Endothelial cell (in vitro differentiated cells): ENCODE results near the gene TMEM61. TPM values are rescaled to one million over a fixed set of nuclear protein-coding genes. Genes with fewer than 3 reads are reported as not detected.

ENCODE experiments used
- DNase-seq: peaks from one replicate; pipeline ENCODE4 v3.0.0; 2021; ENCODE audit warnings: low spot score
- H3K27ac Mint-ChIP-seq: one replicate; pipeline ENCODE4 v1.8.0; 2021; ENCODE audit warnings: mixed read lengths, inconsistent platforms; ENCODE audit not compliant: unreplicated experiment
- H3K27me3 Mint-ChIP-seq: one replicate; pipeline ENCODE4 v1.8.0; 2021; ENCODE audit warnings: mild to moderate bottlenecking, moderate library complexity, mixed read lengths, inconsistent platforms; ENCODE audit not compliant: unreplicated experiment
- H3K36me3 Mint-ChIP-seq: one replicate; pipeline ENCODE4 v1.8.0; 2021; ENCODE audit warnings: mild to moderate bottlenecking, low read depth, mixed read lengths, inconsistent platforms; ENCODE audit not compliant: unreplicated experiment
- H3K4me1 Mint-ChIP-seq: one replicate; pipeline ENCODE4 v1.8.0; 2021; ENCODE audit warnings: mild to moderate bottlenecking, mixed read lengths, inconsistent platforms; ENCODE audit not compliant: unreplicated experiment
- H3K4me3 Mint-ChIP-seq: one replicate; pipeline ENCODE4 v1.8.0; 2021; ENCODE audit warnings: mild to moderate bottlenecking, mixed read lengths, inconsistent platforms; ENCODE audit not compliant: unreplicated experiment
- H3K9me3 Mint-ChIP-seq: one replicate; pipeline ENCODE4 v1.8.0; 2021; ENCODE audit warnings: mixed read lengths, inconsistent platforms; ENCODE audit not compliant: unreplicated experiment
- CTCF ChIP-seq: fragments of 200-600 bp; sonication (generic); IDR thresholded peaks from one replicate; pipeline ENCODE4 v1.5.0; 2021; ENCODE audit warnings: antibody characterized with exemption; ENCODE audit not compliant: unreplicated experiment
- total RNA-seq: library from RNA; stranded (reverse); fragmentation: NEBNext Ultra II Directional; extraction: Animal tissue kit (Norgen Biotek cat#: 25700); gene quantifications from one replicate; pipeline ENCODE4 v1.2.1, GENCODE V29; 2021; ENCODE audit not compliant: unreplicated experiment

TMEM61 gene
- total RNA-seq, 1 donor from 2014 or later, result not detected

- Mint-ChIP-seq H3K4me1 (no peaks in the 10 kb centered on the region), H3K9me3 (no peaks in the 10 kb centered on the region), H3K4me3 (no peak overlapping the region), H3K36me3 (no peaks in the 10 kb centered on the region), H3K27ac (no peak overlapping the region), H3K27me3 (peaks cover 4% of the 10 kb centered on the region)
- TF ChIP-seq CTCF, result no peak
- no peak for DNase-seq
These were observed 7.7 kb downstream of the TMEM61 start for GRCh38 chr1:54987919-54988705.

GRCh38 chr1:54988975-54989374, 8.5 kb downstream of the TMEM61 start:
- no peak for TF ChIP-seq CTCF
- no peaks in the 10 kb centered on the region for H3K36me3 Mint-ChIP-seq
- H3K27me3 Mint-ChIP-seq, result peaks cover 2% of the 10 kb centered on the region
- no peak overlapping the region for H3K4me3 Mint-ChIP-seq
- no peaks in the 10 kb centered on the region for H3K9me3 Mint-ChIP-seq
- no peak overlapping the region for H3K27ac Mint-ChIP-seq
- no peak for DNase-seq
- H3K4me1 Mint-ChIP-seq, result peaks cover 2% of the 10 kb centered on the region

- Mint-ChIP-seq H3K4me3 (no peak overlapping the region), H3K36me3 (no peaks in the 10 kb centered on the region), H3K9me3 (no peaks in the 10 kb centered on the region), H3K27me3 (peaks cover 4% of the 10 kb centered on the region), H3K27ac (no peak overlapping the region), H3K4me1 (peaks cover 7% of the 10 kb centered on the region)
- DNase-seq, result no peak
- no peak for TF ChIP-seq CTCF
These were observed 9.0 kb downstream of the TMEM61 start for GRCh38 chr1:54989473-54989872.

- no peak for TF ChIP-seq CTCF
- H3K4me1 Mint-ChIP-seq, result peaks cover 13% of the 10 kb centered on the region
- no peak overlapping the region for H3K4me3 Mint-ChIP-seq
- peaks cover 6% of the 10 kb centered on the region for H3K27me3 Mint-ChIP-seq
- no peak for DNase-seq
- H3K9me3 Mint-ChIP-seq, result no peaks in the 10 kb centered on the region
- H3K27ac Mint-ChIP-seq, result no peak overlapping the region
- H3K36me3 Mint-ChIP-seq, result no peaks in the 10 kb centered on the region
These were observed 9.8 kb downstream of the TMEM61 start for GRCh38 chr1:54989968-54990810.

GRCh38 chr1:54990916-54991315, 10.5 kb downstream of the TMEM61 start:
- no peak for TF ChIP-seq CTCF
- Mint-ChIP-seq H3K4me3 (no peak overlapping the region), H3K27me3 (peaks cover 9% of the 10 kb centered on the region), H3K9me3 (no peaks in the 10 kb centered on the region), H3K36me3 (no peaks in the 10 kb centered on the region), H3K4me1 (peaks cover 17% of the 10 kb centered on the region), H3K27ac (no peak overlapping the region)
- DNase-seq, result no peak
